Measurements from ENCODE around the gene USP25. TPM values are rescaled to one million over a fixed set of nuclear protein-coding genes. Genes with fewer than 3 reads are reported as not detected.

USP25 gene
- total RNA-seq, 1 experiment from 2014 or later, result 35.1 TPM

GRCh38 chr21:15840406-15840805, 110.6 kb downstream of the USP25 start:
- WGBS (ENCODE audit: extremely low coverage, insufficient read length, low lambda C conversion rate), result no CpG with 5 or more reads among the region's 3 CpGs
- H3K4me3 Mint-ChIP-seq, result no peak overlapping the region
- Histone ChIP-seq H3K23ac (ENCODE audit: insufficient read length, low read depth, low read length) (no peak overlapping the region), H2BK12ac (ENCODE audit: insufficient read length, low read depth, low read length) (no peak overlapping the region), H3K56ac (ENCODE audit: insufficient read length, low read depth, low read length) (no peak overlapping the region), H4K8ac (replicated peaks; ENCODE audit: insufficient read length, low read depth, low read length) (no peak overlapping the region), H2BK20ac (ENCODE audit: low read depth, low read length, poor library complexity, severe bottlenecking) (no peak overlapping the region), H3T11ph (ENCODE audit: low read length) (no peak overlapping the region), H3K79me1 (ENCODE audit: insufficient read depth, low read depth, low read length, poor library complexity, severe bottlenecking) (no peaks in the 10 kb centered on the region), H2BK15ac (ENCODE audit: low read depth, low read length) (no peak overlapping the region), H3K27ac (ENCODE audit: insufficient read length, low read depth, low read length) (no peak overlapping the region), H3K9ac (ENCODE audit: extremely low read depth, insufficient read length, low read length) (no peak overlapping the region), H2BK120ac (ENCODE audit: low read depth, low read length, poor library complexity, severe bottlenecking) (no peak overlapping the region), H2BK5ac (ENCODE audit: insufficient read length, low read length) (no peak overlapping the region), H3K79me2 (ENCODE audit: insufficient read depth, low read length) (no peaks in the 10 kb centered on the region), H3K4me2 (ENCODE audit: insufficient read depth, insufficient read length, low read length) (no peak overlapping the region), H2AFZ (ENCODE audit: low read length) (no peak overlapping the region), H3K4me1 (ENCODE audit: insufficient read depth, low read length) (no peaks in the 10 kb centered on the region), H3K14ac (ENCODE audit: insufficient read depth, low read length) (no peak overlapping the region), H4K5ac (ENCODE audit: insufficient read length, low read depth, low read length) (no peak overlapping the region), H2AK5ac (ENCODE audit: insufficient read length, low read length) (no peak overlapping the region), H4K20me1 (ENCODE audit: control insufficient read depth, insufficient read depth, insufficient read length) (no peaks in the 10 kb centered on the region), H3K9me3 (ENCODE audit: control insufficient read depth, low read depth, low read length) (no peaks in the 10 kb centered on the region), H3K27me3 (ENCODE audit: insufficient read depth, low read length) (no peaks in the 10 kb centered on the region), H4K91ac (ENCODE audit: insufficient read length, low read depth, low read length) (no peak overlapping the region), H3K4ac (ENCODE audit: low read depth, low read length) (no peak overlapping the region), H3K23me2 (ENCODE audit: insufficient read length, low read depth, low read length, poor library complexity, severe bottlenecking) (no peaks in the 10 kb centered on the region), H3K18ac (ENCODE audit: insufficient read length, low read depth, low read length) (no peak overlapping the region)
- DNase-seq, result no peak
- H3K9me3 Mint-ChIP-seq, result no peaks in the 10 kb centered on the region
- H3K27ac Mint-ChIP-seq, result no peak overlapping the region
- no peak for TF ChIP-seq CTCF (conservative IDR thresholded peaks at IDR 0.05)
- H3K27me3 Mint-ChIP-seq (ENCODE audit: low read depth), result no peaks in the 10 kb centered on the region
- H3K4me1 Mint-ChIP-seq, result peaks cover 0 to 2% of the 10 kb centered on the region in 2 experiments; a peak in 1 of 4 replicates
- peaks cover 0 to 12% (median under 1%) of the 10 kb centered on the region in 3 experiments; a peak in 3 of 7 replicates for H3K36me3 Mint-ChIP-seq (ENCODE audit: insufficient read depth in 1 of 3, low read depth in 3 of 3)
